ENCODE measurements around the gene ZNF592. TPM values are rescaled to one million over a fixed set of nuclear protein-coding genes. Genes with fewer than 3 reads are reported as not detected.

Gene ZNF592
- total RNA-seq, 1 donor from 2014 or later = 29.1 TPM

DNA sequence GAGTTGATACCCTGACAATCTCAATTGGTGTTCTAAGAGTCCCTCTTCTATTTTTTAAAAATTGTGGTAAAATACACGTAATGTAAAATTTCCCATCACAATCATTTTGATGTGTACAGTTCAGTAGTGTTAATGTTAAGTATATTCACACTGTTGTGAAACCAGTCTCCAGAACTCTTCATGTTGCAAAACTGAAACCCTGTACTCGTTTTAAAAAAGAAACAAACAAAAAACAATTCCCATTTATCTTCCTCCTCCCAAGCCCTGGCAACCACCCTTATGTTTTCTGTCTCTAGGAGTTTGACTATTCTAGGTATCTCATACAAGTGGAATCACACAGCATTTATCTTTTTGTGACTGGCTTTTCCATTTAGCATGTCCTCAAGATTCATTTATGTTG is 40.1 kb downstream of the ZNF592 start:
- DNase-seq (ENCODE audit: low spot score) = no peak
- Mint-ChIP-seq H3K27me3 (ENCODE audit: unreplicated experiment) (no peaks in the 10 kb centered on the region), H3K9me3 (ENCODE audit: unreplicated experiment) (no peaks in the 10 kb centered on the region), H3K36me3 (ENCODE audit: low read depth, unreplicated experiment) (peaks cover 43% of the 10 kb centered on the region), H3K4me1 (ENCODE audit: unreplicated experiment) (peaks cover 6% of the 10 kb centered on the region), H3K27ac (ENCODE audit: unreplicated experiment) (no peak overlapping the region), H3K4me3 (ENCODE audit: unreplicated experiment) (no peak overlapping the region)
- TF ChIP-seq, protein P1, sequence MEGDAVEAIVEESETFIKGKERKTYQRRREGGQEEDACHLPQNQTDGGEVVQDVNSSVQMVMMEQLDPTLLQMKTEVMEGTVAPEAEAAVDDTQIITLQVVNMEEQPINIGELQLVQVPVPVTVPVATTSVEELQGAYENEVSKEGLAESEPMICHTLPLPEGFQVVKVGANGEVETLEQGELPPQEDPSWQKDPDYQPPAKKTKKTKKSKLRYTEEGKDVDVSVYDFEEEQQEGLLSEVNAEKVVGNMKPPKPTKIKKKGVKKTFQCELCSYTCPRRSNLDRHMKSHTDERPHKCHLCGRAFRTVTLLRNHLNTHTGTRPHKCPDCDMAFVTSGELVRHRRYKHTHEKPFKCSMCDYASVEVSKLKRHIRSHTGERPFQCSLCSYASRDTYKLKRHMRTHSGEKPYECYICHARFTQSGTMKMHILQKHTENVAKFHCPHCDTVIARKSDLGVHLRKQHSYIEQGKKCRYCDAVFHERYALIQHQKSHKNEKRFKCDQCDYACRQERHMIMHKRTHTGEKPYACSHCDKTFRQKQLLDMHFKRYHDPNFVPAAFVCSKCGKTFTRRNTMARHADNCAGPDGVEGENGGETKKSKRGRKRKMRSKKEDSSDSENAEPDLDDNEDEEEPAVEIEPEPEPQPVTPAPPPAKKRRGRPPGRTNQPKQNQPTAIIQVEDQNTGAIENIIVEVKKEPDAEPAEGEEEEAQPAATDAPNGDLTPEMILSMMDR (IDR thresholded peaks at IDR 0.05; ENCODE audit: unreplicated experiment) = no peak

DNA sequence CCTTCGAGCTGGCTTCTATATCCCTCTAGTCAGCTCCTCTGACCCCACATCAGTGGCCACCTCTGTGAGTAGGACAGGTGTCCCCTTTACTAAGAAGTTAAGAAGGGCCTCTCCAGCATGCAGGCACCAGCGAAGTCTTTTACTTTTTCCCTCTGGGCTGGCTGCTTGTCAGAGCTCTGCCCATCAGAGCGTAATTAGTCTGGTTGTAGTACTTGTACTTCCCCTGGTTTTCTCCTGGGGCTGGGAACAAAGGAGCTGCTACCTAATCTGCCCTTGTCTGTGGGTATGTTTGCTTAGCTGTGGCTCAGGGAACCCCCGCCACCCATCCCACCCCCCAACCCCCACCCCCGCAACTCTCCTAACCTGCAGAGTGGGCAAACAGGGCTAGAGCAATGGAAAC is 41.4 kb downstream of the ZNF592 start:
- TF ChIP-seq, protein P1 (IDR thresholded peaks at IDR 0.05; ENCODE audit: unreplicated experiment) = no peak
- Mint-ChIP-seq H3K36me3 (ENCODE audit: low read depth, unreplicated experiment) (peaks cover 33% of the 10 kb centered on the region), H3K4me3 (ENCODE audit: unreplicated experiment) (no peak overlapping the region), H3K27me3 (ENCODE audit: unreplicated experiment) (peaks cover 3% of the 10 kb centered on the region), H3K4me1 (ENCODE audit: unreplicated experiment) (peaks cover 5% of the 10 kb centered on the region), H3K9me3 (ENCODE audit: unreplicated experiment) (no peaks in the 10 kb centered on the region), H3K27ac (ENCODE audit: unreplicated experiment) (no peak overlapping the region)
- no peak for DNase-seq (ENCODE audit: low spot score)

GRCh38 chr15:84790676-84791075 is 42.3 kb downstream of the ZNF592 start:
- no peak for DNase-seq (ENCODE audit: low spot score)
- TF ChIP-seq, protein P1 (IDR thresholded peaks at IDR 0.05; ENCODE audit: unreplicated experiment) = no peak
- peaks cover 2% of the 10 kb centered on the region for H3K4me1 Mint-ChIP-seq (ENCODE audit: unreplicated experiment)
- H3K27me3 Mint-ChIP-seq (ENCODE audit: unreplicated experiment) = peaks cover 3% of the 10 kb centered on the region
- no peak overlapping the region for H3K4me3 Mint-ChIP-seq (ENCODE audit: unreplicated experiment)
- peaks cover 25% of the 10 kb centered on the region for H3K36me3 Mint-ChIP-seq (ENCODE audit: low read depth, unreplicated experiment)
- no peaks in the 10 kb centered on the region for H3K9me3 Mint-ChIP-seq (ENCODE audit: unreplicated experiment)
- H3K27ac Mint-ChIP-seq (ENCODE audit: unreplicated experiment) = no peak overlapping the region

DNA sequence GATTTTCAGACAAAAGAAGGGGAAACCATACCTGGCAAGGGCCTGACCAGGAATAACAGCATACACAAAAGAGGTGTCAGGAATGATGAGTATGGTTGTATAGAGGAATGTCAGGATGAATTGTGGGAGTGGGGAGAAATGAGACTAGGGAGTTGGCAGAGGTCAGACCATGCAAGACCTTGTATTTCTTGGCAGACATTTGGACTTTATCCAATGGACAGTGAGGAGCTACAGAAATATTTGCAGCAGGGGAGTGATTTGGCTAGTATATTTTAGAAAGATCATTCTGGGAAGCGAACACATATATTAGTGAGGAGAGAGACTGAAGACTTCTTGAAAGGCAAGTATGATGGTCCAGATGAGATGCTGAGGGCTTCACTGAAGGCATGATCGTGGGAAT is 43.4 kb downstream of the ZNF592 start:
- H3K27me3 Mint-ChIP-seq (ENCODE audit: unreplicated experiment) = peaks cover 3% of the 10 kb centered on the region
- TF ChIP-seq, protein P1 (IDR thresholded peaks at IDR 0.05; ENCODE audit: unreplicated experiment) = no peak
- no peak overlapping the region for H3K4me3 Mint-ChIP-seq (ENCODE audit: unreplicated experiment)
- no peak for DNase-seq (ENCODE audit: low spot score)
- no peak overlapping the region for H3K27ac Mint-ChIP-seq (ENCODE audit: unreplicated experiment)
- peaks cover 25% of the 10 kb centered on the region for H3K36me3 Mint-ChIP-seq (ENCODE audit: low read depth, unreplicated experiment)
- no peaks in the 10 kb centered on the region for H3K4me1 Mint-ChIP-seq (ENCODE audit: unreplicated experiment)
- H3K9me3 Mint-ChIP-seq (ENCODE audit: unreplicated experiment) = no peaks in the 10 kb centered on the region

DNA sequence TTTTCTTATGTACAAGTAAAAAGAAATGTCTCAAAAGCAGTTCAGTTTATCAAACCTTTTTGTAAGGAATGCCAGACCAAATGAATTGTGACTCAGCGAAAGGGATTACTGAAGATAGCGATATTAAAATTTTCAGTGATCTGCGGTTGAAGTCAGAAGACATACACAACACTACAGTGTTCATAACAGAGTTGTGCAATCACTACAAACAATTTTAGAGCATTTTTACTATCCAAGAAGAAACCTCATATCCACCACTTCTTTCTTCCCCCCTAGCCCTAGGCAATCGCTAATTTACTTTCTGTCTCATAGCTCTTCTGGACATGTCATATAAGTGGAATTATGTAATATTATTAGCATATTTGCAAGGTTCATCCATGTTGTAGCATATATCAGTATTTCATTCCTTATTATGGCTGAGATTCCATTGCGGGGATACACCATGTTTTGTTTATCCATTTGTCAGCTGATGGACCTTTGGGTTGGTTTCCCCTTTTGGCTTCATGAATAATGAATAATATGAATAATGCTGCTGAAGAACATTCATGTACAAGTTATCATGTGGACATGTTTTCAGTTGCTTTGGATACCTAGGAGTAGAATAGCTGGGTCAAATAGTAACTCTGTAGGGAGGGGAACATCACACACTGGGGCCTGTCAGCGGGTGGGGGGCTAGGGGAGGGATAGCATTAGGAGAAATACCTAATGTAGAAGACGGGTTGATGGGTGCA is 45.2 kb downstream of the ZNF592 start:
- H3K27ac Mint-ChIP-seq (ENCODE audit: unreplicated experiment) = no peak overlapping the region
- H3K27me3 Mint-ChIP-seq (ENCODE audit: unreplicated experiment) = peaks cover 3% of the 10 kb centered on the region
- no peak for DNase-seq (ENCODE audit: low spot score)
- TF ChIP-seq, protein P1 (IDR thresholded peaks at IDR 0.05; ENCODE audit: unreplicated experiment) = no peak
- no peaks in the 10 kb centered on the region for H3K9me3 Mint-ChIP-seq (ENCODE audit: unreplicated experiment)
- H3K36me3 Mint-ChIP-seq (ENCODE audit: low read depth, unreplicated experiment) = peaks cover 19% of the 10 kb centered on the region
- no peaks in the 10 kb centered on the region for H3K4me1 Mint-ChIP-seq (ENCODE audit: unreplicated experiment)
- H3K4me3 Mint-ChIP-seq (ENCODE audit: unreplicated experiment) = peak overlapping the region; percentile 10

All from endothelial cell (in vitro differentiated cells).